Mesenteric fat pad (tissue), 1 donor: Measurements from ENCODE around the gene VPS37C. TPM values are rescaled to one million over a fixed set of nuclear protein-coding genes. Genes with fewer than 3 reads are reported as not detected.

Experiments used
- DNase-seq: peaks from one replicate; pipeline ENCODE4 v3.0.0-alpha.2; 2020; ENCODE audit warnings: low spot score
- total RNA-seq: library from RNA; stranded (reverse); fragmentation: NEBNext Ultra II Directional; extraction: Animal tissue kit (Norgen Biotek cat#: 25700); gene quantifications from one replicate; pipeline ENCODE4 v1.2.1, GENCODE V29; 2021
- donor health status: DM: yes; HTN: yes; CAD: no.

VPS37C gene
- total RNA-seq, 1 donor from 2014 or later = 21.5 TPM

- peak; percentile 86 for DNase-seq
These were observed 26.4 kb downstream of the VPS37C start for GRCh38 chr11:61134801-61135257.

GRCh38 chr11:61133956-61134662, 27.1 kb downstream of the VPS37C start:
- peak; percentile 74 for DNase-seq

- no peak for DNase-seq
These were observed 28.1 kb downstream of the VPS37C start for GRCh38 chr11:61133145-61133544.

- DNase-seq = no peak
These were observed 28.6 kb downstream of the VPS37C start for GRCh38 chr11:61132646-61133045.

- DNase-seq = no peak
These were observed 29.1 kb downstream of the VPS37C start for GRCh38 chr11:61131998-61132555.

- no peak for DNase-seq
These were observed 29.6 kb downstream of the VPS37C start for GRCh38 chr11:61131586-61131985.

- no peak for DNase-seq
These were observed 30.0 kb downstream of the VPS37C start for GRCh38 chr11:61131186-61131585.

- DNase-seq = peak; percentile 93
These were observed 31.3 kb downstream of the VPS37C start for GRCh38 chr11:61129639-61130523.

GRCh38 chr11:61128947-61129638, 32.1 kb downstream of the VPS37C start:
- DNase-seq = no peak

GRCh38 chr11:61127991-61128390, 33.2 kb downstream of the VPS37C start:
- DNase-seq = no peak

GRCh38 chr11:61126256-61126655, 35.0 kb downstream of the VPS37C start:
- DNase-seq = no peak

GRCh38 chr11:61125310-61125684, 35.9 kb downstream of the VPS37C start:
- no peak for DNase-seq

GRCh38 chr11:61124574-61125309, 36.5 kb downstream of the VPS37C start:
- no peak for DNase-seq

GRCh38 chr11:61123775-61124571, 37.3 kb downstream of the VPS37C start:
- DNase-seq = no peak

GRCh38 chr11:61122761-61123160, 38.5 kb downstream of the VPS37C start:
- DNase-seq = no peak

GRCh38 chr11:61121917-61122316, 39.3 kb downstream of the VPS37C start:
- DNase-seq = no peak

- no peak for DNase-seq
These were observed 39.9 kb downstream of the VPS37C start for GRCh38 chr11:61121192-61121831.

GRCh38 chr11:61120706-61121191, 40.5 kb downstream of the VPS37C start:
- DNase-seq = no peak

GRCh38 chr11:61120099-61120705, 41.0 kb downstream of the VPS37C start:
- no peak for DNase-seq
